ENCODE data around the gene ACSS1.

- no peak for TF ChIP-seq CTCF (IDR thresholded peaks at IDR 0.05)
- no peak for TF ChIP-seq POLR2A (IDR thresholded peaks at IDR 0.05)
Observed at GRCh38 chr20:25023356-25023755, 34.6 kb downstream of the ACSS1 start.
